ENCODE results near the gene ANKS1A.

DNA sequence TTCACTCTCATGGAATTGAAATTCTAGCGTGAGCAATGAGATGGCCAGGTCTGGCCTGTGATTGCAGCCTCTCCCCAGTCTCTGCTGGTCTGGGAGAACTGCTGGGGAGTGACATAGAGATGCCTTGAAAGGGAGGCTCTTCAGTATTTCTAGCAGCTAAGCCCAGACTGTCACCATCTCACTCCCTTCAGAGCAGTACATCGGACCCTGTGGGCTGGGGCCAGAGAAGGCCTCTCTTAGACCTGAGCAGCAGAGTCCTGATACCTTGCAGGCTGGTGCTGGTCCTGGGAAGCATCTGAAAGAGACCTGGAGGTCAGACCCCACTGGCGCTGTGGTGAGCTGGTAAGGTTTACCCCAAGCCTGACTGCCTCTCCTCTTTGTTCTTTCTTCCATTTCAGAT is 164.6 kb downstream of the ANKS1A start:
- TF ChIP-seq, protein P1, sequence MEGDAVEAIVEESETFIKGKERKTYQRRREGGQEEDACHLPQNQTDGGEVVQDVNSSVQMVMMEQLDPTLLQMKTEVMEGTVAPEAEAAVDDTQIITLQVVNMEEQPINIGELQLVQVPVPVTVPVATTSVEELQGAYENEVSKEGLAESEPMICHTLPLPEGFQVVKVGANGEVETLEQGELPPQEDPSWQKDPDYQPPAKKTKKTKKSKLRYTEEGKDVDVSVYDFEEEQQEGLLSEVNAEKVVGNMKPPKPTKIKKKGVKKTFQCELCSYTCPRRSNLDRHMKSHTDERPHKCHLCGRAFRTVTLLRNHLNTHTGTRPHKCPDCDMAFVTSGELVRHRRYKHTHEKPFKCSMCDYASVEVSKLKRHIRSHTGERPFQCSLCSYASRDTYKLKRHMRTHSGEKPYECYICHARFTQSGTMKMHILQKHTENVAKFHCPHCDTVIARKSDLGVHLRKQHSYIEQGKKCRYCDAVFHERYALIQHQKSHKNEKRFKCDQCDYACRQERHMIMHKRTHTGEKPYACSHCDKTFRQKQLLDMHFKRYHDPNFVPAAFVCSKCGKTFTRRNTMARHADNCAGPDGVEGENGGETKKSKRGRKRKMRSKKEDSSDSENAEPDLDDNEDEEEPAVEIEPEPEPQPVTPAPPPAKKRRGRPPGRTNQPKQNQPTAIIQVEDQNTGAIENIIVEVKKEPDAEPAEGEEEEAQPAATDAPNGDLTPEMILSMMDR (IDR thresholded peaks at IDR 0.05; ENCODE audit: low read depth, low read length, poor library complexity, severe bottlenecking): no peak
- no peak for TF ChIP-seq EZH2phosphoT487 (IDR thresholded peaks at IDR 0.05; ENCODE audit: borderline replicate concordance, low read length)
